Activated CD4-positive, alpha-beta T cell treated with anti-CD3 and anti-CD28 coated beads, Interleukin-2, amount 50 U/mL, for 4 hours (primary cell): ENCODE results near the gene AP1M2.
A peak's percentile ranks its signal among the peaks of the same experiment; 100 is the strongest.
"Not testable (repeated sequence)": the region's sequence is repeated elsewhere in the genome, so short reads cannot be mapped to it uniquely, and the experiment has no call there.

Experiments used
- DNase-seq, 2 experiments: peaks; one replicate each; pipeline ENCODE4 v3.0.0-alpha.2; 2020

AP1M2 gene

GRCh38 chr19:10600149-10600548, 13.0 kb upstream of the AP1M2 start:
- no peak for DNase-seq

DNA sequence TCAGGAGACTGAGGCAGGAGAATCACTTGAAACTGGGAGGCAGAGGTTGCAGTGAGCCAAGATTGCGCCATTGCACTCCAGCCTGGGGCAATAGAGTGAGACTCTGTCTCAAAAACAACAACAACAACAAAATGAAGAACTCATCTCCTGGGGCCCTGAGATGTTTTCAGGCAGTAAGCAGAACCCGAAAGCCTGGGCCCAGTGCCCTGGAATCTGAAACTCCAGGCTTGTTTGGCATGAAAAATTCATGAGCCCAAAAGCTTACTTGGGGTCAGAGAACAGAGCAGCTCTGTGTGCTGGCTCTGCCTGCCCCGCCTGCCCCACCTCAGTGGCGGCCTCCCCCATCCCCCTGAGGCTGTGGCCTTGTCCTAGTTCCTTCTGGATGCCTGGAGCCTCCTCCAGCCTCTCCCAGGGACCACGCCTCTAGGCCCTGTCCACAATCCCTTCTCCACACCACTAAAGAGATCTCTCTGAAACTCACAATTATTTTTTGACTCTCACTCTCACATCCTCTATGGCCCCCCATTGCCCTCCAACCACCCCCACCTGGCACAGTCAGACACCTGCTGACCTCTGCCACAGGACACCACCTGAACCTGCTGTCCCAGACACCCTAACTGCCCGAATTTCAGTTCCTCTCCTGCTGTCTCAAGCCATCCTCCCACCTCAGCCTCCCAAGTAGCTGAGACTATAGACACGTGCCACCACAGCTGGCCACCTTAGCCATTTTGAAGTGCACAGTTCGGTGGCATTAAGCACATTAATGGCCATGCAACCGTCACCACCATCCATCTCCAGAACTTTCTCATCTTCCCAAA, 6.9 kb upstream of the AP1M2 start:
- no peak for DNase-seq

GRCh38 chr19:10593148-10593547, 6.0 kb upstream of the AP1M2 start:
- DNase-seq, result no peak

DNA sequence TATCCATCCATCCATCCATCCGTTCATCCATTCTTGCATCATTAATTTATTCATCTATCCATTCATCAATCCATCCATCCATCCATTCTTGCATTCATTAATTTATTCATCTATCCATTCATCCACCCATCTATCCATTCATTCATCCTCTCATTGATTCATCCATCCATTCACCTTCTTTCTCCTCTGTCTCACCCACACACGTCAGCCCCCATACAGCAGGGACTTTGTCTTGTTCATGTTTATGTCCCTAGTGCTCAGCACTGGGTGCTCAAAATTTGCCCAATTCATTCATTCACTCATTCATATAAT, 683 bp upstream of the AP1M2 start:
- no peak for DNase-seq

DNA sequence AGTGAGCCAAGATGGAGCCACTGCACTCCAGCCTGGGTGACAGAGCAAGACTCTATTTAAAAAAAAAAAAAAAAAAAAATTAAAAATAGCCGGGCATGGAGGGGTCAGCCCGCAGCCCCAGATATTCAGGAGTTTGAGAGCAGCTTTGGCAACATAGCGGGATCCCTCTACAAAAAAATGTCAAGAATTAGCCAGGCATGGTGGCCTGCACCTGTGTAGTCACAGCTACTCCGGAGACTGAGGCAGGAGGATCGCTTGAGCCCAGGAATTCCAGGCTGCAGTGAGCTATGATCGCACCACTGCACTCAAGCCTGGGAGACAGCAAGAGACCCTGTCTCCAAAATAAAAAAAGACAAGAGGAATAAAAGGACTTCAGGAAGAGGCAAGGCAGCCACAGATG, 716 bp downstream of the AP1M2 start:
- DNase-seq, result no peak

DNA sequence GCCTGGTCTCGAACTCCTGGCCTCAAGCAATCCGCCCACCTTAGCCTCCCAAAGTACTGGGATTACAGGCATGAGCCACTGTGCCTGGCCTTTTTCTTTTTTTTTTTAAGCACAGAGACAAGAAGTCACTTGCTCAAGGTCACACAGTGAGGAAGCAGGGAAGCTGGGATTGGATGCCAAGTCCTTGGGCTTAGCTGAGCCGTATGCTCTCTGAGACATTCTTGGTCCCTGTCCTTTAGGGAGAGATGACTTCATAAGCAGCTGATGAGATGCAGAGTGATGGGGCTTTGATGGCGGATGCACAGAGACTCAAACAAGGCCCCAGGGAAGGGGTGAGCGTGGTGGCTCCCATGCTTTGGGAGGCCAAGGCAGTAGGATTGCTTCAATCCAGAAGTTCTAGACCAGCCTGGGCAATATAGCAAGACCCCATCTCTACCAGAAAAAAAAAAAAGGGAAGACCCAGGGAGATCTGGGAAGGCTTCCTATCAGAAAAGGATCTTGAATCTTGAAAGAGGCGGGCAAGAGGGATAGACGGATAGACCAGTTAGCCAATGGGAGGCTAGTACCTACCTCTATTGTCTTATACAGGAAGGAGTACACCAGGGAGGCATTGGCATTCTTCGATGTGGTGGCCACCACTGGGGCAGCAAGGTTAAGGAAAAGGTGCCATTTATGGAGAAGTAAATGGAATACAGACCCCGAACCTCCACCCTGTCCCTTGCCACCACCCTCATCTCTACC, 3.9 kb downstream of the AP1M2 start:
- no peak for DNase-seq

DNA sequence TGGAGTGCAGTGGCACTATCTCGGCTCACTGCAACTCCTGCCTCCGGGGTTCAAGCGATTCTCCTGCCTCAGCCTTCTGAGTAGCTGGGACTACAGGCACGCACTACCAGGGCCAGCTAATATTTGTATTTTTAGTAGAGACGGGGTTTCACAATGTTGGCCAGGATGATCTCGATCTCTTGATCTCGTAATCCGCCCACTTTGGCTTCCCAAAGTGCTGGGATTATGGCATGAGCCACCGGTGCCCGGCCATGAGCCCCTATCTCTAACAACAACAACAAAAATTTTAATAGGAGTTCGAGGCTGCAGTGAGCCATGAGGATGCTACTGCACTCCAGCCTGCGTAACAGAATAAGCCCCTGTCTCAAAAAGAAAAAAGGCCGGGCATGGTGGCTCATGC, 5.0 kb downstream of the AP1M2 start:
- DNase-seq, result no peak

DNA sequence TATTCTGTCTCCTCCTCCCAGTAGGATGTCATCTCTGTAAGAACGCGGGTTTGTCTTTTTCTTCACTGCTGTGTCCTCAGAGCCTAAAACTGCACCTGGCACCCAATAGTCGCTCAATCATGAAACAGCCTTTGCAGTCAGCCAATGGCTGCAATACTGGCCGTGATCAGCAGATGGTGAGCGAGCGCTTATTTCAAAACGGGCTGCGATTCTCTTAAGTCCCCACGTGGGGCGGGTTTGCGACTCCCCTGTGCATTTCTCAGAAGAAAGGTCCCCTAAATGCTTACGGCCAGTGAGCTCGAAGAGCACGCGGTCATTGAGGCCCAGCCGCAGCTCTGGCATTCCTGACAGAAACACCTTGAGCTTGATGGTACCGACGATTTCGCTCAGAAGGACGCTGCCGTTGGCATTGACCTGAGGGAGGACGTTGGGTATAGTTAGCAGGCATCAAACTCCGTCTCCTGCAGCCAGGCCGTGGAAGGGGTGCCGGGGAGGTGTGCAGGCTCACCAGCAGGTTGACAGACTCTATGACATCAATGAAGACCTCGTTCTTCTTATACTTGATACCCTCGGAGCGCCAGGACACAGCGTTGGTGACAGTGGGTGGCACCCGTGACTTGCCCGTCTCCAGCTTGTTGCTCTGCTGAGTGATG, 6.0 kb downstream of the AP1M2 start:
- DNase-seq, result peak; percentile 89 to 93

DNA sequence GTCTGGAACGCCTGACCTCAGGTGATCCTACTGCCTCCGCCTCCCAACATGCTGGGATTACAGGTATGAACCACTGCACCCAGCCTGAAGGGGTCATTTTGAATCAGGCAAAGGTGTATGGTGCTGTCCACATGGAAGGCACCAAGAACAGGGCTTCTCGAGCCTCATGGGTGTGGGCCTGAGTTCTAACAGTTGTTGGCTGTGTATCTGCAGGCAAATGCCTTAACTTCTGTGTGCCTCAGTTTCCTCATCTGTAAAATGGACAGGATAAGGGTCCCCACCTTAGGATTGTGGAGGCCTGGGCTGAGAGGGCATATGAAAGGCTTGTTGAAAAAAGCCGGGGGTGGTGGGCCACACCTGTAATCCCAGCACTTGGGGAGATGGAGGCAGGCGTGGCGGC, 9.2 kb downstream of the AP1M2 start:
- DNase-seq, result no peak

DNA sequence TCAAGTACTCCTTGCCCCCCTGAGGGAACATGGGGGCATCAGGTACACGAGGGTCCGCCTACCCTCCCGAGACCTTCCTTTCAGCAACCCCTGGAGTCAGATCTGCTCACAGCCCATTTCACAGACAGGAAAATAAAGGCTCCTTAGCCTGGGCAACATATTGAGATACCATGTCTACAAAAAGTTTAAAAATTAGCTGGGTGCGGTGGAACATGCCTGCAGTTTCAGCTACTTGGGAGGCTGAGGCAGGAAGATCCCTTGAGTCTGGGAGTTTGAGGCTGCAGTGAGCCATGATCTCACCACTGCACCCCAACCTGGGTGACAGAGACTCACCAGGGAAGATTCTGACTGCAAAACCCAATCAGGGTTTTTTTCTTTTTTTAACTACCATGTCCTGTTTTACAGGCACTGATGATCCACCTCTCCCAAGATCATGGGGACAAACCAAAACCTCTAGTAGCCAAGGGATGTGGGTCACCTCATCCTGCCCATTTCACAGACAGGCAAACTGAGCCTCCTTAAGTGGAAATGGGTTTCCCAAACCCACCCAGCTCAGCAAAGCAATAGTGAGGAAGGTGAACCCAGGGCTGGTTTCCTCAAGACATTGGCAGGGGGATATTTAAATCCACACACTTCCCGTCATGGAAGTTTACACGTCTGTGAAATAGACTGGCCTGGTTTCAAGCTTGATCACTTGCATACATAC, 11.9 kb downstream of the AP1M2 start:
- DNase-seq, result no peak

DNA sequence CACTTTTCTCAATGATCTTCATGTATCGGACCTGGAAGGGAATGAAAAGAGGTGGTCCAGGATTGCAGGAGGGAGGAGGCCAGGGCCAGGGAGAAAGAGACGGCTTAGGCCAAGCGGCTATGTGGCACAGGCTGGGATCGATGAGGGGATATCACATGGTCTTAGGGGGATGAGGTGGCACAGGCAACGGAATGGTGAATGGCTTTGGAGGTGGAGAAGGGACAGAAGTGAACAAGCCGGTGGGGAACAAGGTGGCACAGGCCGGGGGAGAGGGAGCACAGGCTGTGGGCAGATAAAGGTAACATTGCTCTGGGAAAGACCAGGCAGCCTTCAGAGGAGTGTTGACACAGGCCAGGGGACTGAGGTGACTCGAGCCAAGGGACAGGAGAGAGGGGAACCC, 12.7 kb downstream of the AP1M2 start:
- DNase-seq, result no peak

DNA sequence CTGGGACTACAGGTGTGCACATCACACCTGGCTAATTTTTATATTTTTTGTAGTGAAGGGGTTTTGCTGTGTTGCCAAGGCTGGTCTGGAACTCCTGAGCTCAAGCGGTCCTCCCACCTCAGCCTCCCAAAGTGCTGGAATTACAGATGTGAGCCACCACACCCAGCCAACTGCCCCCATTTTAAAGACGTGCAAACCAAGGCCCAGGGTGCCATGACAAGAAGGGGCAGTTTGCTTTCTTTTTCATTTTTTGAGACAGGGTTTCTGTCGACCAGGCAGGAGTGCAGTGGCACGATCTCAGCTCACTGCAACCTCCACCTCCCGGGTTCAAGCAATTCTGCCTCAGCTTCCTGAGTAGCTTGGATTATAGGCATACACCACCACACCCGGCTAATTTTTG, 13.3 kb downstream of the AP1M2 start:
- not testable (repeated sequence) for DNase-seq

DNA sequence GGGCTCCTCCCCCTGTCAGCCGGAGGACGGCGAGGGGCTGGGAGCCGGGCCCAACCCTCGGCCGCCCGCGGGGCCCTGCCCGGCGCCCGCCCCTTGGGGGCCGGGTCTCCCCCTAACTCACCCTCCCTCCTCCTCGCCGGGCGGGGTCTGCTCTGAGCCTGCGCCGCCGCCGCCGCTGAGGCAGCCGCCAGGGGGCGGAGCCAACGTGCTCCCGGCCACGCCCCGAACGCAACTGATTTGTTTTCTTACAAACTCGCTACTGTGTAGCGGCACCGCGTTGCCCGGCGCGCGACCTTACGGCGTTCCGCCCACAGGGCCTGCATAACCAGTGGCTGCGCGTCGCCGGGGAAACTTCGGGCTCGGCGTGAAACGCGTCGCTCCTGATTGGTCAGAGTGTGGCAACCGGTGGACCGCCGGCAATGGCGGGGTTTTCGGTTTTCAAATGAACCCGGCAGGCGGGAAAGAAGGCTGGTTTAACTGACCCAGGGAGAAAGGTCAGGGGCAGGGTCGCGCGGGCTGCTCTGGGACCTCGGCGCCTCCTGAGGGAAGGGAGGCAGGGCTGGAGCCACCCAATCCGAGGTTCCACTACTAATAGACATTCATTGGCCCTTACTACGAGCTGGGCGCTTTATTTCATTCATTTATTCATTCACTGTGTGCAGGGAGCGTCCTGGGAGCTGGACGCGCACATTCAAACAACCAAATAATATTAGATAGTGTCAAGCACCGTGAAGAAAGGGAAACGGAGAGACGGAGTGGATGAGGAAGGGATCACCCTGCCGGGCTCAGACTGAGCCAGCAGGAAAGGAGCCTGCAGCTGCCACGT, 18.1 kb downstream of the AP1M2 start, which contains the start of gene CDKN2D:
CDKN2D (minus strand) TSS at position 154 of the 826 bp plus-strand sequence. CDS start 326 bp downstream, outside the sequence.
- peak; percentile 99 to 100 for DNase-seq

- DNase-seq, result peak; percentile 39 to 46
These were observed 18.9 kb downstream of the AP1M2 start for GRCh38 chr19:10568062-10568825.

DNA sequence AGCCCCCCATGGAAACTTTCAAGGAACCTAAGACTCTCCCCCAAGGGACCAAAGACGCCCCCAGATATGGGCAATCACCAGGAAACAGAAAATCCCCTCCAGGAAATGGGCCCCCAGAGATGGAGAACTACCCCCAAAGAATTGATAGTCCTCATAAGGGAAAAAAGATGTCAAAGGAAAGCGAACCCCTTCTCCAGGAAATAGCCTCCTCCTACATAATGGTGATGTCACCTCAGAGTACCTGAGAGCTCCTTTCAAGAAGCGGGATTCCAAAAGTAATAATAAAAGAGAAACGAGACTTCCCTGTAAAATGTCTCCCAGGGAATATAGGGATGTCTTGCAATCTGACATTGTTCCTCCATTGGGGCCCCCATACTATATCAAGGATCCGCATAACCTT, 19.5 kb downstream of the AP1M2 start:
- DNase-seq, result no peak

DNA sequence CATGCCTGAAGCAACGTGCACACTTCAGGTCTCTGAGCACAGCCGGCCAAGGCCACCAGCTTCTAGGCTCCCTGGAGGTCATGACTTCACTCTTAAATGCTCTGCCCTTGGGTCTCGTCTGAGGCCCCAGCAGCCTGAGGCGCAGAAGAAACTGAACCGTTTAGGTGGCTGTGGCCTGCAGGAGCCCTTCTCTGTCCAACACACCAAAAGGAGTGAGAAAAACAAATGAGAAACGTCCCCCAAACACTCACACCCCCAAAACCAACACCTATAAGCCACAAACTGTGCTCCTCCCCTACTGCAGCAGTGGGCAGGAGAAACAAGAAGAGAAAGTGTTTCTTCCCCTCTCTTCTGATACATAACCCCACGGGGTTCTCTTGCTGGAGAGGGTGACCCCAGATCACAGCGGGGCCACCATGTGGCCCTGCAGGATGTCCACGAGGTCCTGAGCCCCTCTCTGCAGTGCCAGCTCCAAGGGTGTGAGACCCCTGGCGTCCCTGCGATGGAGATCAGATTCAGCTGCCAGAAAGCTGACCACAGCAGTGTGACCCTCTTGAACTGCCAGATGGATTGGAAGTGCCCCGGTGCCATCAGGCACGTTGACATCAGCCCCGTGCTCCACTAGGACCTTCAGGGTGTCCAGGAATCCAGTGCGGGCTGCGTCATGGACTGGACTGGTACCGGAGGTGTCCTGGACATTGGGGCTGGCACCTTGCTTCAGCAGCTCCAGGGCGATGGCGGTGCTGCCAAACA, 20.3 kb downstream of the AP1M2 start:
- DNase-seq, result peak in 1 of 2 experiments; percentile 12

DNA sequence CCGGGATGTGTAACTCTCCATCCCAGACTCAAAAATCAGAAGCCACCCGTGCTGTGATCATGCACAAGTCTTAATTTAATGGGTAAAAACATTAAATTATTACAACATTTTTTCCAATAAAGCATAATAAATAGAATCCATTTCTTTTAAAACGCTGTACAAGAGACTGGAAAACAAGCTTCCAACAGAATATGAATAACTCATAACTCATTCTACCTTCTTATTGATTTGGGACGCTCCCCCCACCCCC, 20.8 kb downstream of the AP1M2 start:
- no peak for DNase-seq

- peak; percentile 96 to 97 for DNase-seq
These were observed 21.3 kb downstream of the AP1M2 start, which contains the start of gene KRI1 for GRCh38 chr19:10565567-10566407. KRI1 (minus strand) TSS chr19:10566010; CDS start chr19:10565999, 11 bp downstream.

GRCh38 chr19:10565028-10565566, 22.0 kb downstream of the AP1M2 start:
- DNase-seq, result peak; percentile 44 to 49

GRCh38 chr19:10562609-10563008, 24.5 kb downstream of the AP1M2 start:
- no peak for DNase-seq
